Ishikawa (cell line): ENCODE measurements around the gene CARD9.

Experiments used
- CEBPB ChIP-seq: IDR thresholded peaks from 2 replicates; pipeline ENCODE4 v1.6.1; 2012
- CREB1 ChIP-seq: IDR thresholded peaks from 2 replicates; pipeline ENCODE4 v1.6.1; 2012; ENCODE audit warnings: low read depth
- EGR1 ChIP-seq: IDR thresholded peaks from 2 replicates; pipeline ENCODE4 v1.6.1; 2012
- EP300 ChIP-seq: IDR thresholded peaks from 2 replicates; pipeline ENCODE4 v1.6.1; 2012; ENCODE audit warnings: borderline replicate concordance
- FOXM1 ChIP-seq: IDR thresholded peaks from 2 replicates; pipeline ENCODE4 v1.6.1; 2012; ENCODE audit warnings: low read depth, borderline replicate concordance
- RAD21 ChIP-seq: IDR thresholded peaks from 2 replicates; pipeline ENCODE4 v1.6.1; 2012; ENCODE audit warnings: low read depth
- TAF1 ChIP-seq: IDR thresholded peaks from 2 replicates; pipeline ENCODE4 v1.6.1; 2012; ENCODE audit warnings: low read depth, mild to moderate bottlenecking
- TCF12 ChIP-seq: IDR thresholded peaks from 2 replicates; pipeline ENCODE4 v1.6.1; 2012; ENCODE audit warnings: low read depth
- TEAD4 ChIP-seq: IDR thresholded peaks from 2 replicates; pipeline ENCODE4 v1.6.1; 2012
- YY1 ChIP-seq: IDR thresholded peaks from 2 replicates; pipeline ENCODE4 v1.6.1; 2012; ENCODE audit warnings: low read depth
- ZBTB7A ChIP-seq: IDR thresholded peaks from 2 replicates; pipeline ENCODE4 v1.6.1; 2012; ENCODE audit warnings: low read depth
- TF ChIP-seq, protein P1 (sequence below): IDR thresholded peaks from 2 replicates; pipeline ENCODE4 v1.6.1; 2012
- TF ChIP-seq, protein P2 (sequence below): IDR thresholded peaks from 2 replicates; pipeline ENCODE4 v1.6.1; 2012; ENCODE audit warnings: low read depth, mild to moderate bottlenecking
- TF ChIP-seq, protein P3 (sequence below): IDR thresholded peaks from 2 replicates; pipeline ENCODE4 v1.6.1; 2012

DNA sequence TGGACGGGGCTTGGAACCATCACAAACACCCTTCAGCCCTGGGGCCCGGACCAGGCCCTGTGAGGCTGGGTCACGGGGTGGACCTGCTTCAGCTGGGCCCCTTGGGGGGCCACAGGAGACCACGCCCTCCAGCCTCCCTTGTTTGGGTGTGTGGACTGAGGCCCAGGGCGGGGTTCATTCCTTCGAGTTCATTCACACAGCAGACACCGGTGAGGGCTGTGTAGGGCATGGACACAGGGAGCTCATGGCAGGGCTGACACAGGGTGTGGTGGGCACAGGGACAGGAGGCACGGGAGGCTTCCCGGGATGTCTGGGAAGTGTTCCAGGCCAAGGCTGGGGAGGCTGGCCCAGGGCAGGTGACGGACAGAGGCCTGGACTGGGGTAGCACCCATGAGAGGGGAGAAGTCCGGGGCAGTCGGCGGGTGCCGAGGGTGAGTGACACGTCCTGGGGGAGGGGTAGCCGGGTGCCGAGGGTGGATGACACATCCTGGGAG, 18.8 kb downstream of the CARD9 start:
- TF ChIP-seq, protein P1, sequence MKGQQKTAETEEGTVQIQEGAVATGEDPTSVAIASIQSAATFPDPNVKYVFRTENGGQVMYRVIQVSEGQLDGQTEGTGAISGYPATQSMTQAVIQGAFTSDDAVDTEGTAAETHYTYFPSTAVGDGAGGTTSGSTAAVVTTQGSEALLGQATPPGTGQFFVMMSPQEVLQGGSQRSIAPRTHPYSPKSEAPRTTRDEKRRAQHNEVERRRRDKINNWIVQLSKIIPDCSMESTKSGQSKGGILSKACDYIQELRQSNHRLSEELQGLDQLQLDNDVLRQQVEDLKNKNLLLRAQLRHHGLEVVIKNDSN, result no peak
- TF ChIP-seq TAF1 (no peak), ZBTB7A (peak; percentile 68; the same call in 1 of the 2 replicates), YY1 (no peak), EGR1 (no peak), RAD21 (no peak), CEBPB (no peak), FOXM1 (no peak), CREB1 (no peak), EP300 (no peak), TCF12 (no peak), TEAD4 (no peak)
- TF ChIP-seq, protein P2, sequence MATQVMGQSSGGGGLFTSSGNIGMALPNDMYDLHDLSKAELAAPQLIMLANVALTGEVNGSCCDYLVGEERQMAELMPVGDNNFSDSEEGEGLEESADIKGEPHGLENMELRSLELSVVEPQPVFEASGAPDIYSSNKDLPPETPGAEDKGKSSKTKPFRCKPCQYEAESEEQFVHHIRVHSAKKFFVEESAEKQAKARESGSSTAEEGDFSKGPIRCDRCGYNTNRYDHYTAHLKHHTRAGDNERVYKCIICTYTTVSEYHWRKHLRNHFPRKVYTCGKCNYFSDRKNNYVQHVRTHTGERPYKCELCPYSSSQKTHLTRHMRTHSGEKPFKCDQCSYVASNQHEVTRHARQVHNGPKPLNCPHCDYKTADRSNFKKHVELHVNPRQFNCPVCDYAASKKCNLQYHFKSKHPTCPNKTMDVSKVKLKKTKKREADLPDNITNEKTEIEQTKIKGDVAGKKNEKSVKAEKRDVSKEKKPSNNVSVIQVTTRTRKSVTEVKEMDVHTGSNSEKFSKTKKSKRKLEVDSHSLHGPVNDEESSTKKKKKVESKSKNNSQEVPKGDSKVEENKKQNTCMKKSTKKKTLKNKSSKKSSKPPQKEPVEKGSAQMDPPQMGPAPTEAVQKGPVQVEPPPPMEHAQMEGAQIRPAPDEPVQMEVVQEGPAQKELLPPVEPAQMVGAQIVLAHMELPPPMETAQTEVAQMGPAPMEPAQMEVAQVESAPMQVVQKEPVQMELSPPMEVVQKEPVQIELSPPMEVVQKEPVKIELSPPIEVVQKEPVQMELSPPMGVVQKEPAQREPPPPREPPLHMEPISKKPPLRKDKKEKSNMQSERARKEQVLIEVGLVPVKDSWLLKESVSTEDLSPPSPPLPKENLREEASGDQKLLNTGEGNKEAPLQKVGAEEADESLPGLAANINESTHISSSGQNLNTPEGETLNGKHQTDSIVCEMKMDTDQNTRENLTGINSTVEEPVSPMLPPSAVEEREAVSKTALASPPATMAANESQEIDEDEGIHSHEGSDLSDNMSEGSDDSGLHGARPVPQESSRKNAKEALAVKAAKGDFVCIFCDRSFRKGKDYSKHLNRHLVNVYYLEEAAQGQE, result no peak
- TF ChIP-seq, protein P3, sequence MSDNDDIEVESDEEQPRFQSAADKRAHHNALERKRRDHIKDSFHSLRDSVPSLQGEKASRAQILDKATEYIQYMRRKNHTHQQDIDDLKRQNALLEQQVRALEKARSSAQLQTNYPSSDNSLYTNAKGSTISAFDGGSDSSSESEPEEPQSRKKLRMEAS, result no peak; the same call in 1 of the 2 replicates
